Activated naive CD4-positive, alpha-beta T cell (primary cell): ENCODE measurements around the gene MAP3K20.
"Not testable (repeated sequence)": the region's sequence is repeated elsewhere in the genome, so short reads cannot be mapped to it uniquely, and the experiment has no call there.

Experiments
- DNase-seq, 4 experiments: peaks; one replicate each; lab custom pipeline; 2025; lab: John Stamatoyannopoulos, UW

MAP3K20 gene

GRCh38 chr2:173126819-173127218 is 51.2 kb downstream of the MAP3K20 start:
- DNase-seq = no peak

- DNase-seq = not testable (repeated sequence)
Observed at GRCh38 chr2:173128132-173128531, 52.5 kb downstream of the MAP3K20 start.

- DNase-seq = no peak
Observed at GRCh38 chr2:173130496-173131465, 55.1 kb downstream of the MAP3K20 start.

GRCh38 chr2:173132531-173132930 is 56.9 kb downstream of the MAP3K20 start:
- DNase-seq = no peak

- no peak for DNase-seq
Observed at GRCh38 chr2:173134703-173135102, 59.1 kb downstream of the MAP3K20 start.

GRCh38 chr2:173136067-173136466 is 60.4 kb downstream of the MAP3K20 start:
- DNase-seq = no peak

- no peak for DNase-seq
Observed at GRCh38 chr2:173136599-173136998, 61.0 kb downstream of the MAP3K20 start.

GRCh38 chr2:173137610-173138009 is 62.0 kb downstream of the MAP3K20 start:
- DNase-seq = no peak

GRCh38 chr2:173138962-173139361 is 63.3 kb downstream of the MAP3K20 start:
- no peak for DNase-seq

GRCh38 chr2:173141666-173142065 is 66.0 kb downstream of the MAP3K20 start:
- DNase-seq = no peak

- DNase-seq = no peak
Observed at GRCh38 chr2:173145454-173145853, 69.8 kb downstream of the MAP3K20 start.

- DNase-seq = no peak
Observed at GRCh38 chr2:173146590-173146989, 70.9 kb downstream of the MAP3K20 start.

GRCh38 chr2:173148520-173148919 is 72.9 kb downstream of the MAP3K20 start:
- DNase-seq = no peak

GRCh38 chr2:173149491-173149890 is 73.8 kb downstream of the MAP3K20 start:
- DNase-seq = peak in 1 of 4 experiments; percentile 1

GRCh38 chr2:173150087-173150486 is 74.4 kb downstream of the MAP3K20 start:
- DNase-seq = no peak

- no peak for DNase-seq
Observed at GRCh38 chr2:173150963-173151362, 75.3 kb downstream of the MAP3K20 start.

GRCh38 chr2:173151671-173152401 is 76.2 kb downstream of the MAP3K20 start:
- DNase-seq = no peak

GRCh38 chr2:173153301-173153885 is 77.7 kb downstream of the MAP3K20 start:
- DNase-seq = no peak

- no peak for DNase-seq
Observed at GRCh38 chr2:173157676-173158293, 82.1 kb downstream of the MAP3K20 start.

- no peak for DNase-seq
Observed at GRCh38 chr2:173159791-173160463, 84.3 kb downstream of the MAP3K20 start.

- no peak for DNase-seq
Observed at GRCh38 chr2:173160618-173161017, 85.0 kb downstream of the MAP3K20 start.

GRCh38 chr2:173161040-173161439 is 85.4 kb downstream of the MAP3K20 start:
- DNase-seq = no peak
